Regular cardiac myocyte (primary cell): Measurements from ENCODE around the gene SPP2. TPM values are rescaled to one million over a fixed set of nuclear protein-coding genes. Genes with fewer than 3 reads are reported as not detected.

Source experiments
- total RNA-seq: library from RNA; depleted of rRNA; stranded (reverse); fragments of >200 nt; gene quantifications from 2 replicates; pipeline ENCODE4 v1.2.3, GENCODE V29; 2014

The SPP2 gene, protein sequence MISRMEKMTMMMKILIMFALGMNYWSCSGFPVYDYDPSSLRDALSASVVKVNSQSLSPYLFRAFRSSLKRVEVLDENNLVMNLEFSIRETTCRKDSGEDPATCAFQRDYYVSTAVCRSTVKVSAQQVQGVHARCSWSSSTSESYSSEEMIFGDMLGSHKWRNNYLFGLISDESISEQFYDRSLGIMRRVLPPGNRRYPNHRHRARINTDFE
- not detected in 2 replicates for total RNA-seq

DNA sequence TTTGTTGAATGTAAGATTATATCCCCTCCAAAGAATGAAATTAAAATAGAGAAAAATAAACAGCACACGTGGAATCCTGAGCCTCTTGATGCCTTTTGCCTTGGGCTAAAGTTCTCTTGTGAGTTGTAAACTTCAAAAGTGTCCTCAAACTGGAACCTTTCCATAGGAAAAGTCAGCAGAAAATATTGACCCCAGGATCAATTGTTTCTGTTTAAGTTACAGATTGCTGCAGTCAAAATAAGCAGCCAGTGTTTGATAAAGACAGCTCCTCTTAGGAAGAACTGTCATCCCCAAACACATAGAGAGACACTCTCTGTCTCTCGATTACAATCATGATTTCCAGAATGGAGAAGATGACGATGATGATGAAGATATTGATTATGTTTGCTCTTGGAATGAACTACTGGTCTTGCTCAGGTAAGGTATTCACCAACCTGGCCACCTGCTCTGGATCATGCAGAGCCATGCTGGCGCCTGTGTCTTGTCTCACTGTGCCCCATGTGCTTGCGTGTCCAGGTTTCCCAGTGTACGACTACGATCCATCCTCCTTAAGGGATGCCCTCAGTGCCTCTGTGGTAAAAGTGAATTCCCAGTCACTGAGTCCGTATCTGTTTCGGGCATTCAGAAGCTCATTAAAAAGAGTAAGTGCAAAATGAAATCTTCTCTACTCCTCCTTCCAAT, at the start of gene SPP2:
Gene SPP2, plus strand, starts transcription at position 248 of the 681 bp plus-strand sequence. Its CDS starts 85 bp downstream, at position 333.

Other genes starting within 250 kb of the SPP2 start
- gene HJURP, start 196.2 kb upstream of the SPP2 start, total RNA-seq, result 4.2 and 43.1 TPM in 2 replicates
- under 0.01 and 0.28 TPM in 2 replicates for gene TRPM8, start 133.3 kb upstream of the SPP2 start, total RNA-seq